Neural cell (in vitro differentiated cells): ENCODE measurements around the gene NUP54. TPM values are rescaled to one million over a fixed set of nuclear protein-coding genes. Genes with fewer than 3 reads are reported as not detected.

Experiments used
- H2AFZ ChIP-seq: fragments of 200-600, 300-800 bp; sonication (generic), shearing (Covaris generic); 2 replicates; pipeline ENCODE4 v1.6.0; 2014; ENCODE audit warnings: low read depth, mild to moderate bottlenecking, antibody characterized with exemption, low read length, moderate library complexity
- H3F3A ChIP-seq: fragments of 200-600 bp; shearing (Covaris generic); 2 replicates; pipeline ENCODE4 v1.6.1; 2016; ENCODE audit warnings: mild to moderate bottlenecking, moderate library complexity, mixed read lengths, antibody characterized with exemption, low read length; ENCODE audit not compliant: insufficient read depth, poor library complexity, severe bottlenecking
- H3K27ac ChIP-seq: fragments of 200-600, 300-800 bp; sonication (generic), shearing (Covaris generic); 2 replicates; pipeline ENCODE4 v1.5.1; 2014; ENCODE audit warnings: mild to moderate bottlenecking, low read length, moderate library complexity
- H3K27me3 ChIP-seq: fragments of 300-800, 200-600 bp; sonication (generic), shearing (Covaris generic); 2 replicates; pipeline ENCODE4 v1.6.0; 2014; ENCODE audit warnings: mild to moderate bottlenecking, low read depth, low read length, moderate library complexity; ENCODE audit not compliant: insufficient read depth
- H3K36me3 ChIP-seq: fragments of 300-800, 200-600 bp; sonication (generic), shearing (Covaris generic); 2 replicates; pipeline ENCODE4 v1.5.1; 2014; ENCODE audit warnings: mild to moderate bottlenecking, antibody characterized with exemption, low read length, moderate library complexity; ENCODE audit not compliant: insufficient read depth
- H3K4me2 ChIP-seq: fragments of 300-800, 200-600 bp; sonication (generic), shearing (Covaris generic); 2 replicates; pipeline ENCODE4 v1.6.0; 2014; ENCODE audit warnings: mild to moderate bottlenecking, low read length
- H3K4me3 ChIP-seq: fragments of 300-800, 200-600 bp; sonication (generic), shearing (Covaris generic); 2 replicates; pipeline ENCODE4 v1.5.1; 2014; ENCODE audit warnings: mild to moderate bottlenecking, low read length, moderate library complexity
- H3K79me2 ChIP-seq: fragments of 200-600 bp; shearing (Covaris generic); replicated peaks from 2 replicates; pipeline ENCODE4 v1.6.0; 2014; ENCODE audit warnings: mild to moderate bottlenecking, low read length, moderate library complexity; ENCODE audit not compliant: insufficient read depth
- H3K9ac ChIP-seq: fragments of 300-800, 200-600 bp; sonication (generic), shearing (Covaris generic); 2 replicates; pipeline ENCODE4 v1.6.1; 2016; ENCODE audit warnings: mild to moderate bottlenecking, low read length, mixed read lengths
- H3K9me2 ChIP-seq: fragments of 200-600 bp; shearing (Covaris generic); 2 replicates; pipeline ENCODE4 v1.6.1; 2016; ENCODE audit warnings: mild to moderate bottlenecking, low read length, mixed read lengths; ENCODE audit not compliant: insufficient read depth
- H3K9me3 ChIP-seq: fragments of 200-600, 300-800 bp; sonication (generic), shearing (Covaris generic); 2 replicates; pipeline ENCODE4 v1.6.1; 2016; ENCODE audit warnings: mild to moderate bottlenecking, mixed run types, low read length, moderate library complexity, mixed read lengths
- H4K20me1 ChIP-seq: fragments of 200-600 bp; shearing (Covaris generic); 2 replicates; pipeline ENCODE4 v1.6.1; 2016; ENCODE audit warnings: mild to moderate bottlenecking, mixed run types; ENCODE audit not compliant: insufficient read depth
- CTCF ChIP-seq: fragments of 450-650 bp; IDR thresholded peaks from 2 replicates; pipeline ENCODE4 v1.5.1; 2014; ENCODE audit warnings: antibody characterized with exemption, mild to moderate bottlenecking, moderate library complexity; ENCODE audit not compliant: poor library complexity, severe bottlenecking
- EP300 ChIP-seq: fragments of 450-650 bp; conservative IDR thresholded peaks from 2 replicates; pipeline ENCODE4 v1.6.1; 2014; ENCODE audit warnings: antibody characterized with exemption, mild to moderate bottlenecking, moderate library complexity; ENCODE audit not compliant: poor library complexity, severe bottlenecking
- EZH2 ChIP-seq: fragments of 200-600, 300-800 bp; shearing (Covaris generic), sonication (generic); IDR thresholded peaks from 2 replicates; pipeline ENCODE4 v1.6.1; 2014; ENCODE audit warnings: antibody characterized with exemption, low read length, borderline replicate concordance, mild to moderate bottlenecking; ENCODE audit not compliant: insufficient read depth, poor library complexity, severe bottlenecking
- MXI1 ChIP-seq: fragments of 450-650 bp; conservative IDR thresholded peaks from 2 replicates; pipeline ENCODE4 v1.6.1; 2014; ENCODE audit warnings: antibody characterized with exemption, mild to moderate bottlenecking; ENCODE audit not compliant: poor library complexity, severe bottlenecking
- POLR2AphosphoS5 ChIP-seq: IDR thresholded peaks from 2 replicates; pipeline ENCODE4 v1.6.1; 2012
- RAD21 ChIP-seq: fragments of 450-650 bp; conservative IDR thresholded peaks from 2 replicates; pipeline ENCODE4 v1.6.1; 2014; ENCODE audit warnings: antibody characterized with exemption, mild to moderate bottlenecking, moderate library complexity
- REST ChIP-seq: IDR thresholded peaks from 2 replicates; pipeline ENCODE4 v1.6.1; 2012; ENCODE audit warnings: borderline replicate concordance
- SMC3 ChIP-seq: fragments of 450-650 bp; conservative IDR thresholded peaks from 2 replicates; pipeline ENCODE4 v1.6.1; 2014; ENCODE audit warnings: antibody characterized with exemption, mild to moderate bottlenecking, moderate library complexity; ENCODE audit not compliant: poor library complexity
- TAF1 ChIP-seq: IDR thresholded peaks from 2 replicates; pipeline ENCODE4 v1.6.1; 2012; ENCODE audit warnings: low read depth
- polyA plus RNA-seq: library from polyadenylated mRNA; depleted of rRNA; stranded (reverse); fragments of >200 nt; gene quantifications from 2 replicates; pipeline ENCODE4 v1.2.3, GENCODE V29; 2014

The NUP54 gene
- polyA plus RNA-seq, 1 donor from 2014 or later = 103 TPM

- Histone ChIP-seq H3K79me2 (no peaks in the 10 kb centered on the region), H3K4me2 (no peak overlapping the region), H3K4me3 (no peak overlapping the region), H3K9me2 (no peaks in the 10 kb centered on the region), H3K36me3 (no peaks in the 10 kb centered on the region), H3F3A (no peaks in the 10 kb centered on the region), H3K27me3 (no peaks in the 10 kb centered on the region), H4K20me1 (no peaks in the 10 kb centered on the region), H3K9ac (no peak overlapping the region), H2AFZ (no peak overlapping the region), H3K9me3 (no peaks in the 10 kb centered on the region), H3K27ac (no peak overlapping the region)
- TF ChIP-seq POLR2AphosphoS5 (no peak), CTCF (no peak), EZH2 (no peak), RAD21 (no peak), REST (no peak), EP300 (no peak), SMC3 (no peak), TAF1 (no peak), MXI1 (no peak)
These were observed 70.1 kb downstream of the NUP54 start for GRCh38 chr4:76078033-76078613.

DNA sequence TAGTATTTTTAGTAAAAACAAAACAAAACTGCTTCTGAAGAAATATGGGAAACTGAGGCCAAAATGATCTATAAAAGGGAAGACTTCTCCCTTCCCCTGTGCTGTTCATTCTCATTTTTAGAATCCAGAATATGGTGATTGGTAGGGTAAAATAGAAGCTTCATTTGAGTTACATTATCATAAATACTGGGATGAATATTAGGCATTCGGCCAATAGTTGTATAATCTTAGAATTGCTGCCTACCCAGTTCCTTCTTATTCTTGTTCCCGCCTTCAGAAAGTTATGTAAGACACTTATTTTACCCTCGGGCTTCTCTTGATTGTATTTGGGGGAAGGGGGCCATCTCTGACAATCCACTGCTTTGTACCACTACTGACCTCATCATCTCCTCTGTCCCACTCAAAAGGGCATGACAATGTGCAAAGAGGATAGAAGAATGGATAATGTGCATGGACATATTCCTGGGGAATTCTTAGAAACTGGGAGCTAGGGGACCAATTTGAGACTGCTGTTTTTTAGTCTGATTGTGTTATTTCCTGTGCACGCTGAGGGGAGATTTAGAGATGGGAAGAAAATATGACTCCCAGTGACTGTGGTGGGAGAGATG lies 73.1 kb downstream of the NUP54 start:
- no peaks in the 10 kb centered on the region for H4K20me1 ChIP-seq
- H3K9ac ChIP-seq = no peak overlapping the region
- no peak overlapping the region for H3K4me2 ChIP-seq
- no peaks in the 10 kb centered on the region for H3K9me3 ChIP-seq
- H3K79me2 ChIP-seq = no peaks in the 10 kb centered on the region
- no peak overlapping the region for H2AFZ ChIP-seq
- H3F3A ChIP-seq = no peaks in the 10 kb centered on the region
- no peak for TF ChIP-seq EZH2
- no peak for TF ChIP-seq RAD21
- no peak for TF ChIP-seq TAF1
- TF ChIP-seq CTCF = no peak
- TF ChIP-seq REST = no peak
- TF ChIP-seq POLR2AphosphoS5 = no peak
- no peak for TF ChIP-seq SMC3
- no peak for TF ChIP-seq MXI1
- TF ChIP-seq EP300 = no peak
- no peak overlapping the region for H3K4me3 ChIP-seq
- H3K27me3 ChIP-seq = no peaks in the 10 kb centered on the region
- no peak overlapping the region for H3K27ac ChIP-seq
- H3K9me2 ChIP-seq = no peaks in the 10 kb centered on the region
- H3K36me3 ChIP-seq = no peaks in the 10 kb centered on the region
